ENCODE measurements around the gene CCDC27.
"Not testable (repeated sequence)": the region's sequence is repeated elsewhere in the genome, so short reads cannot be mapped to it uniquely, and the experiment has no call there.

GRCh38 chr1:3724416-3725030 lies 27.7 kb upstream of the CCDC27 start:
- TF ChIP-seq POLR2A (IDR thresholded peaks at IDR 0.05; ENCODE audit: low read length); GATA1 (IDR thresholded peaks at IDR 0.05; ENCODE audit: low read depth, low read length): not testable (repeated sequence)
